Glutamatergic neuron (in vitro differentiated cells): ENCODE measurements around the gene GTF3C2. TPM values are rescaled to one million over a fixed set of nuclear protein-coding genes. Genes with fewer than 3 reads are reported as not detected.

Source experiments
- DNase-seq: peaks from one replicate; pipeline ENCODE4 v3.0.0; 2022
- H3K27ac Mint-ChIP-seq: one replicate; pipeline ENCODE4 v1.8.0; 2020; ENCODE audit warnings: mild to moderate bottlenecking, mixed read lengths, inconsistent platforms; ENCODE audit not compliant: unreplicated experiment
- H3K27me3 Mint-ChIP-seq: one replicate; pipeline ENCODE4 v1.8.0; 2020; ENCODE audit warnings: mild to moderate bottlenecking, moderate library complexity, mixed read lengths, inconsistent platforms; ENCODE audit not compliant: unreplicated experiment
- H3K36me3 Mint-ChIP-seq: one replicate; pipeline ENCODE4 v1.8.0; 2020; ENCODE audit warnings: mild to moderate bottlenecking, mixed read lengths, inconsistent platforms; ENCODE audit not compliant: unreplicated experiment
- H3K4me1 Mint-ChIP-seq: one replicate; pipeline ENCODE4 v1.8.0; 2020; ENCODE audit warnings: mild to moderate bottlenecking, low read depth, mixed read lengths, inconsistent platforms; ENCODE audit not compliant: unreplicated experiment
- H3K4me3 Mint-ChIP-seq: one replicate; pipeline ENCODE4 v1.8.0; 2020; ENCODE audit warnings: mild to moderate bottlenecking, mixed read lengths, inconsistent platforms; ENCODE audit not compliant: unreplicated experiment
- H3K9me3 Mint-ChIP-seq: one replicate; pipeline ENCODE4 v1.8.0; 2020; ENCODE audit warnings: mild to moderate bottlenecking, moderate library complexity, mixed read lengths, inconsistent platforms; ENCODE audit not compliant: unreplicated experiment
- total RNA-seq: library from RNA; stranded (reverse); fragmentation: NEBNext Ultra II Directional; extraction: Animal tissue kit (Norgen Biotek cat#: 25700); gene quantifications from one replicate; pipeline ENCODE4 v1.2.1, GENCODE V29; 2021; ENCODE audit not compliant: unreplicated experiment
- TF ChIP-seq, protein P1 (sequence below): fragments of 200-600 bp; sonication (generic); IDR thresholded peaks from one replicate; pipeline ENCODE4 v1.5.0; 2021; ENCODE audit not compliant: partially characterized antibody, unreplicated experiment

The GTF3C2 gene
- total RNA-seq, 1 donor from 2014 or later: 111 TPM

DNA sequence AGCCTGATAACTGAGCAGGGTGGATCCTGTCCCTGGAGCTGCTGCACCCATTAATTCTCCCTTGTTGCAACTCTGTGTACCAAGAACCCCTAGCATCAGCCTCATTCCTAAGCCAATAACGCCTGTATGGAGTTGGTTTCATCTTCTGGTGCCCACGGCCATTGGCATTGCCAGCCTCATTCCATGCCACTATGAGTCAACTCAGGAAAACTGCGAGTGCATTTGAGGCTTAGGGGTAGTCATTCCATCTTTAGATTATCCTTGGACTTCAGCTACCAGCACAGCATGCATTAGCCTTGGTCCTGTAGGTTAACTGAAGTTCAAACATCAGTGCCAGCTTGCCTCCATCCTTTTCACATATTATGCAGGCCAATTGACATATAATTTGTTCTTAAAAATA lies 75.7 kb downstream of the GTF3C2 start:
- no peak for DNase-seq
- H3K27ac Mint-ChIP-seq: no peak overlapping the region
- no peaks in the 10 kb centered on the region for H3K36me3 Mint-ChIP-seq
- peaks cover 2% of the 10 kb centered on the region for H3K27me3 Mint-ChIP-seq
- no peak overlapping the region for H3K4me3 Mint-ChIP-seq
- H3K9me3 Mint-ChIP-seq: peaks cover 8% of the 10 kb centered on the region
- TF ChIP-seq, protein P1, sequence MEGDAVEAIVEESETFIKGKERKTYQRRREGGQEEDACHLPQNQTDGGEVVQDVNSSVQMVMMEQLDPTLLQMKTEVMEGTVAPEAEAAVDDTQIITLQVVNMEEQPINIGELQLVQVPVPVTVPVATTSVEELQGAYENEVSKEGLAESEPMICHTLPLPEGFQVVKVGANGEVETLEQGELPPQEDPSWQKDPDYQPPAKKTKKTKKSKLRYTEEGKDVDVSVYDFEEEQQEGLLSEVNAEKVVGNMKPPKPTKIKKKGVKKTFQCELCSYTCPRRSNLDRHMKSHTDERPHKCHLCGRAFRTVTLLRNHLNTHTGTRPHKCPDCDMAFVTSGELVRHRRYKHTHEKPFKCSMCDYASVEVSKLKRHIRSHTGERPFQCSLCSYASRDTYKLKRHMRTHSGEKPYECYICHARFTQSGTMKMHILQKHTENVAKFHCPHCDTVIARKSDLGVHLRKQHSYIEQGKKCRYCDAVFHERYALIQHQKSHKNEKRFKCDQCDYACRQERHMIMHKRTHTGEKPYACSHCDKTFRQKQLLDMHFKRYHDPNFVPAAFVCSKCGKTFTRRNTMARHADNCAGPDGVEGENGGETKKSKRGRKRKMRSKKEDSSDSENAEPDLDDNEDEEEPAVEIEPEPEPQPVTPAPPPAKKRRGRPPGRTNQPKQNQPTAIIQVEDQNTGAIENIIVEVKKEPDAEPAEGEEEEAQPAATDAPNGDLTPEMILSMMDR: no peak
- peaks cover 26% of the 10 kb centered on the region for H3K4me1 Mint-ChIP-seq

DNA sequence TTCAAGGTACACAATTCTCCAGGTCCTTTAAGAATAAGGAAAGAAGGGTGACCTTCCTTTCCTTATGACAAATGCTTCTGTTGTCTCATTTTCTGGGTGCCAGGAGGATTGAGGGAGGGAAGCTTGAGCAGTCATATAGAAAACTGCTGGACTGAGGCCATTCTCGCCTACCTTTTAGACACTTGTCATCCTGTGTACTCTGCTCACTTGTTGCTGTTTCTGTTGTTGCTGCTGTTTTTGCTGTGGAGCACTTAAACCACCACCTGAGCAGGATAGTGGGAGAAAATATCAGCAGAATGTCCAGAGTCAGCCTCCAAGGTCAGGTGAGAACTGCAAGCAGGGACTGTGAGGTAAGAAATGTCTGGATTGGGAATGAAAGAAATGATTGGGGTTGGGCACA lies 78.6 kb downstream of the GTF3C2 start:
- Mint-ChIP-seq H3K27me3 (peaks cover 2% of the 10 kb centered on the region), H3K4me3 (no peak overlapping the region), H3K27ac (no peak overlapping the region), H3K9me3 (peaks cover 8% of the 10 kb centered on the region), H3K4me1 (peaks cover 20% of the 10 kb centered on the region), H3K36me3 (no peaks in the 10 kb centered on the region)
- TF ChIP-seq, protein P1: no peak
- no peak for DNase-seq

Other genes starting within 250 kb of the GTF3C2 start
- gene CGREF1, start 237.6 kb downstream of the GTF3C2 start, total RNA-seq: 1.3 TPM
- not detected for gene ABHD1, start 232.9 kb downstream of the GTF3C2 start, total RNA-seq
- gene PREB, start 222.1 kb downstream of the GTF3C2 start, total RNA-seq: 35.5 TPM
- not detected for gene PRR30, start 217.4 kb downstream of the GTF3C2 start, total RNA-seq
- gene TCF23, start 207.8 kb downstream of the GTF3C2 start, total RNA-seq: not detected
- gene ATRAID, start 144.7 kb downstream of the GTF3C2 start, total RNA-seq: 58.8 TPM
- 40.0 TPM for gene SLC5A6, start 144.5 kb downstream of the GTF3C2 start, total RNA-seq
- 38.5 TPM for gene CAD, start 139.4 kb downstream of the GTF3C2 start, total RNA-seq
- 1.3 TPM for gene SLC30A3, start 93.7 kb downstream of the GTF3C2 start, total RNA-seq
- gene DNAJC5G, start 81.3 kb downstream of the GTF3C2 start, total RNA-seq: not detected
- 2.0 TPM for gene TRIM54, start 74.3 kb downstream of the GTF3C2 start, total RNA-seq
- 1.9 TPM for gene UCN, start 48.3 kb downstream of the GTF3C2 start, total RNA-seq
- gene MPV17, start 33.7 kb downstream of the GTF3C2 start, total RNA-seq: 56.6 TPM
- gene EIF2B4, start 13.6 kb upstream of the GTF3C2 start, total RNA-seq: 53.6 TPM
- 72.5 TPM for gene SNX17, start 13.9 kb upstream of the GTF3C2 start, total RNA-seq
- 30.2 TPM for gene ZNF513, start 24.0 kb upstream of the GTF3C2 start, total RNA-seq
- 84.9 TPM for gene PPM1G, start 52.8 kb upstream of the GTF3C2 start, total RNA-seq
- 142 TPM for gene NRBP1, start 71.9 kb upstream of the GTF3C2 start, total RNA-seq
- 4.2 TPM for gene KRTCAP3, start 85.6 kb upstream of the GTF3C2 start, total RNA-seq
- gene IFT172, start 133.0 kb upstream of the GTF3C2 start, total RNA-seq: 43.6 TPM
- gene FNDC4, start 138.4 kb upstream of the GTF3C2 start, total RNA-seq: 15.2 TPM
- 0.61 TPM for gene GCKR, start 140.1 kb upstream of the GTF3C2 start, total RNA-seq
- 93.1 TPM for gene ZNF512, start 226.3 kb upstream of the GTF3C2 start, total RNA-seq